OCI-LY1 (cell line): ENCODE results near the gene POLR3A.

ENCODE experiments used
- H2AFZ ChIP-seq: fragments of 200-600 bp; sonication (generic), shearing (Covaris generic); 2 replicates; pipeline ENCODE4 v1.6.0; 2014; ENCODE audit warnings: antibody characterized with exemption, mild to moderate bottlenecking, low read length
- H3F3A ChIP-seq: fragments of 200-600 bp; sonication (generic), shearing (Covaris generic); 2 replicates; pipeline ENCODE4 v1.6.0; 2014; ENCODE audit warnings: mild to moderate bottlenecking, antibody characterized with exemption, low read length, moderate library complexity; ENCODE audit not compliant: insufficient read depth
- H3K27ac ChIP-seq: fragments of 200-600 bp; sonication (generic); 2 replicates; pipeline ENCODE4 v1.5.1; 2014; ENCODE audit warnings: low read length, mixed run types, mild to moderate bottlenecking, low read depth; ENCODE audit not compliant: poor library complexity, severe bottlenecking
- H3K27me3 ChIP-seq: fragments of 200-600 bp; sonication (generic); 2 replicates; pipeline ENCODE4 v1.6.0; 2014; ENCODE audit warnings: antibody characterized with exemption, mild to moderate bottlenecking, low read length, moderate library complexity; ENCODE audit not compliant: insufficient read depth
- H3K36me3 ChIP-seq: fragments of 200-600 bp; sonication (generic); 2 replicates; pipeline ENCODE4 v1.6.1; 2014; ENCODE audit warnings: mild to moderate bottlenecking, antibody characterized with exemption, low read length, moderate library complexity, mixed read lengths; ENCODE audit not compliant: insufficient read depth
- H3K4me1 ChIP-seq: fragments of 200-600 bp; sonication (generic); 2 replicates; pipeline ENCODE4 v1.5.1; 2014; ENCODE audit warnings: mild to moderate bottlenecking, low read length, moderate library complexity; ENCODE audit not compliant: insufficient read depth, severe bottlenecking
- H3K4me2 ChIP-seq: fragments of 200-600 bp; sonication (generic), shearing (Covaris generic); 2 replicates; pipeline ENCODE4 v1.6.1; 2014; ENCODE audit warnings: low read length
- H3K4me3 ChIP-seq: fragments of 200-600 bp; sonication (generic); 2 replicates; pipeline ENCODE4 v1.5.1; 2014; ENCODE audit warnings: low read length, low read depth, mild to moderate bottlenecking, mixed read lengths; ENCODE audit not compliant: poor library complexity, severe bottlenecking
- H3K79me2 ChIP-seq: fragments of 200-600 bp; shearing (Covaris generic); 2 replicates; pipeline ENCODE4 v1.6.1; 2016; ENCODE audit warnings: mixed run types, low read length, mixed read lengths; ENCODE audit not compliant: insufficient read depth
- H3K9ac ChIP-seq: fragments of 200-600 bp; sonication (generic), shearing (Covaris generic); 2 replicates; pipeline ENCODE4 v1.6.1; 2014; ENCODE audit warnings: mild to moderate bottlenecking, low read length, mixed read lengths
- H3K9me2 ChIP-seq: fragments of 200-600 bp; sonication (generic), shearing (Covaris generic); 2 replicates; pipeline ENCODE4 v1.6.1; 2014; ENCODE audit warnings: low read depth, mild to moderate bottlenecking, low read length, mixed read lengths
- H3K9me3 ChIP-seq: fragments of 200-600 bp; shearing (Covaris generic); 2 replicates; pipeline ENCODE4 v1.6.1; 2014; ENCODE audit warnings: low read length, mixed read lengths
- H4K20me1 ChIP-seq: fragments of 200-600 bp; sonication (generic), shearing (Covaris generic); 2 replicates; pipeline ENCODE4 v1.6.0; 2016; ENCODE audit warnings: mild to moderate bottlenecking, low read length; ENCODE audit not compliant: insufficient read depth
- CTCF ChIP-seq: fragments of 200-600 bp; sonication (generic), shearing (Covaris generic); IDR thresholded peaks from 2 replicates; pipeline ENCODE4 v1.5.1; 2017; ENCODE audit warnings: mild to moderate bottlenecking, antibody characterized with exemption, low read length, moderate library complexity, mixed read lengths
- EZH2 ChIP-seq: fragments of 200-600 bp; sonication (generic), shearing (Covaris generic); IDR thresholded peaks from 2 replicates; pipeline ENCODE4 v1.8.0; 2017; ENCODE audit warnings: borderline replicate concordance, mixed run types, mild to moderate bottlenecking, antibody characterized with exemption, low read length, moderate library complexity, mixed read lengths

The POLR3A gene

GRCh38 chr10:77981281-77981680 lies 48.0 kb downstream of the POLR3A start:
- H3K27me3 ChIP-seq, result no peaks in the 10 kb centered on the region
- H3K4me3 ChIP-seq, result no peak overlapping the region
- H3K4me2 ChIP-seq, result no peak overlapping the region
- H3K9me3 ChIP-seq, result no peaks in the 10 kb centered on the region
- H3K27ac ChIP-seq, result no peak overlapping the region
- H3K4me1 ChIP-seq, result no peaks in the 10 kb centered on the region
- H3K79me2 ChIP-seq, result no peaks in the 10 kb centered on the region
- H3F3A ChIP-seq, result no peaks in the 10 kb centered on the region
- no peak overlapping the region for H3K9ac ChIP-seq
- H2AFZ ChIP-seq, result no peak overlapping the region
- no peak for TF ChIP-seq EZH2
- H4K20me1 ChIP-seq, result no peaks in the 10 kb centered on the region
- H3K9me2 ChIP-seq, result no peaks in the 10 kb centered on the region
- H3K36me3 ChIP-seq, result peaks cover 93% of the 10 kb centered on the region

GRCh38 chr10:77979221-77979620 lies 50.1 kb downstream of the POLR3A start:
- no peaks in the 10 kb centered on the region for H3F3A ChIP-seq
- no peak overlapping the region for H3K27ac ChIP-seq
- no peaks in the 10 kb centered on the region for H3K9me2 ChIP-seq
- no peak overlapping the region for H3K9ac ChIP-seq
- no peak overlapping the region for H3K4me3 ChIP-seq
- no peaks in the 10 kb centered on the region for H3K9me3 ChIP-seq
- H2AFZ ChIP-seq, result no peak overlapping the region
- H3K4me1 ChIP-seq, result no peaks in the 10 kb centered on the region
- no peaks in the 10 kb centered on the region for H3K79me2 ChIP-seq
- no peaks in the 10 kb centered on the region for H4K20me1 ChIP-seq
- TF ChIP-seq EZH2 (no peak), CTCF (no peak)
- H3K4me2 ChIP-seq, result no peak overlapping the region
- H3K36me3 ChIP-seq, result peaks cover 79% of the 10 kb centered on the region
- no peaks in the 10 kb centered on the region for H3K27me3 ChIP-seq

- Histone ChIP-seq H3K27me3 (no peaks in the 10 kb centered on the region), H2AFZ (no peak overlapping the region), H3K9ac (no peak overlapping the region), H3K36me3 (peaks cover 70% of the 10 kb centered on the region), H3K4me3 (no peak overlapping the region), H3K9me2 (no peaks in the 10 kb centered on the region), H3K9me3 (no peaks in the 10 kb centered on the region), H3F3A (no peaks in the 10 kb centered on the region), H3K27ac (no peak overlapping the region), H3K4me2 (no peak overlapping the region), H4K20me1 (no peaks in the 10 kb centered on the region), H3K79me2 (no peaks in the 10 kb centered on the region), H3K4me1 (no peaks in the 10 kb centered on the region)
- TF ChIP-seq CTCF, result no peak
- TF ChIP-seq EZH2, result no peak
Measured at GRCh38 chr10:77978360-77978759, 51.0 kb downstream of the POLR3A start.

GRCh38 chr10:77977934-77978333 lies 51.4 kb downstream of the POLR3A start:
- Histone ChIP-seq H3F3A (no peaks in the 10 kb centered on the region), H3K27me3 (no peaks in the 10 kb centered on the region), H3K9ac (no peak overlapping the region), H3K4me2 (no peak overlapping the region), H4K20me1 (no peaks in the 10 kb centered on the region), H3K4me1 (no peaks in the 10 kb centered on the region), H3K4me3 (no peak overlapping the region), H3K9me2 (no peaks in the 10 kb centered on the region), H3K79me2 (no peaks in the 10 kb centered on the region), H3K27ac (no peak overlapping the region), H3K36me3 (peaks cover 66% of the 10 kb centered on the region), H3K9me3 (no peaks in the 10 kb centered on the region), H2AFZ (no peak overlapping the region)
- TF ChIP-seq CTCF (no peak), EZH2 (no peak)
